Endothelial cell of umbilical vein (primary cell): ENCODE results near the gene TCERG1L.

ENCODE experiments used
- EZH2 ChIP-seq: IDR thresholded peaks from 2 replicates; pipeline ENCODE4 v1.6.1; 2012; ENCODE audit warnings: borderline replicate concordance, low read depth, mild to moderate bottlenecking, moderate library complexity, low read length, inconsistent platforms; ENCODE audit not compliant: severe bottlenecking
- FOS ChIP-seq: IDR thresholded peaks from 2 replicates; pipeline ENCODE4 v1.6.1; 2011; ENCODE audit warnings: mild to moderate bottlenecking, low read length, moderate library complexity, borderline replicate concordance; ENCODE audit not compliant: insufficient read depth
- GATA2 ChIP-seq: IDR thresholded peaks from 2 replicates; pipeline ENCODE4 v1.7.0; 2011; ENCODE audit warnings: low read depth, mild to moderate bottlenecking, moderate library complexity, mixed read lengths, low read length; ENCODE audit not compliant: insufficient read length, insufficient read depth
- MYC ChIP-seq: IDR thresholded peaks from one replicate; pipeline ENCODE4 v1.6.1; 2011; ENCODE audit warnings: mild to moderate bottlenecking, low read depth, low read length
- POLR2A ChIP-seq: IDR thresholded peaks from 2 replicates; pipeline ENCODE4 v1.6.1; 2012; ENCODE audit warnings: low read depth, mild to moderate bottlenecking, control low read depth, low read length
- POLR2AphosphoS5 ChIP-seq: IDR thresholded peaks from 2 replicates; pipeline ENCODE4 v1.6.1; 2012; ENCODE audit warnings: low read depth, mild to moderate bottlenecking, control low read depth, low read length, moderate library complexity; ENCODE audit not compliant: insufficient read depth
- TF ChIP-seq, protein P1 (sequence below), 2 donors: IDR thresholded peaks; 1 replicate in 1 of 2; 2 replicates in 1 of 2; pipeline ENCODE4 v1.5.1; 2011; ENCODE audit warnings: low read length in 2 of 2, mild to moderate bottlenecking in 2 of 2, moderate library complexity in 2 of 2, control low read depth in 1 of 2, inconsistent platforms in 1 of 2, low read depth in 1 of 2; ENCODE audit not compliant: insufficient read depth in 1 of 2; ENCODE audit errors: extremely low read depth in 1 of 2
- TF ChIP-seq, protein P2 (sequence below): IDR thresholded peaks from 2 replicates; pipeline ENCODE4 v1.6.1; 2011; ENCODE audit not compliant: insufficient read depth, insufficient read length

DNA sequence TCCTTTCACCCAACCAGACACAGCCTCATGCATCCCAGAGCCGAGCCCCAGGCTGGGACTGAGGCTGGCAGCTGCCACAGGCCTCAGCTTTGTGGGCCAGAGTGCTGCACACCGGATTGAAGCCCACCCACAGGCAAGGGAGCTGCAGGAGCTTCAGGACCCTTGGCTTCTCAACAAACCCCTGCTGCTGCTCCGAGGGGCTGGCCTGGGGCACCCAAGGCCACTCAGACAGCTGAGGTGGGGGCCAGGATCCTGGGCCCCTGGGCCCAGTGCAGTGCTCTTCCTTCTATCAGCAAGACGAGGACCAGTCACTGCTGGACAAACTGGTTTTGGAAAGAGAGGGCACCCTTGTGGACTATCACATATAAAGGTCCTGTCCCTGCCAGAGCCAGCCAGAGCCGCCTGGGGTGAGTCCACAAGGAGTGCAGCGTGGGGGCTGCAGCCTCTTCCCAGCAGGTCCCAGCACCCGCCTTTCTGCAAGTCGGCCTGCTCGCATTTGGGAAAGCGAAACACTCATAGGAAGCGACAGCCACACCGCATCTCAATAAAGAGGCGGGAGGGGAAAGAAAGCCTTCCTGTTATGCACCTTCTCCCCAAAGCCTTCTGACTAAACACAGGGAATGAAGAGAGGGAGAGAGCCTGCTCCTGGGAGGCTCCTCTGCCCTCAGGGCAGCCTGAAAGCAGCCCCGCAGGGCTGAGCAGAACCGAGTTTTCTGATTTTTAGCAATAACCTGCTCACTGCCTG lies 9.5 kb upstream of the TCERG1L start:
- TF ChIP-seq, protein P1, sequence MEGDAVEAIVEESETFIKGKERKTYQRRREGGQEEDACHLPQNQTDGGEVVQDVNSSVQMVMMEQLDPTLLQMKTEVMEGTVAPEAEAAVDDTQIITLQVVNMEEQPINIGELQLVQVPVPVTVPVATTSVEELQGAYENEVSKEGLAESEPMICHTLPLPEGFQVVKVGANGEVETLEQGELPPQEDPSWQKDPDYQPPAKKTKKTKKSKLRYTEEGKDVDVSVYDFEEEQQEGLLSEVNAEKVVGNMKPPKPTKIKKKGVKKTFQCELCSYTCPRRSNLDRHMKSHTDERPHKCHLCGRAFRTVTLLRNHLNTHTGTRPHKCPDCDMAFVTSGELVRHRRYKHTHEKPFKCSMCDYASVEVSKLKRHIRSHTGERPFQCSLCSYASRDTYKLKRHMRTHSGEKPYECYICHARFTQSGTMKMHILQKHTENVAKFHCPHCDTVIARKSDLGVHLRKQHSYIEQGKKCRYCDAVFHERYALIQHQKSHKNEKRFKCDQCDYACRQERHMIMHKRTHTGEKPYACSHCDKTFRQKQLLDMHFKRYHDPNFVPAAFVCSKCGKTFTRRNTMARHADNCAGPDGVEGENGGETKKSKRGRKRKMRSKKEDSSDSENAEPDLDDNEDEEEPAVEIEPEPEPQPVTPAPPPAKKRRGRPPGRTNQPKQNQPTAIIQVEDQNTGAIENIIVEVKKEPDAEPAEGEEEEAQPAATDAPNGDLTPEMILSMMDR (IDR thresholded peaks at IDR 0.05; ENCODE audit: extremely low read depth in 1 of 2, insufficient read depth in 1 of 2, low read depth in 1 of 2, low read length in 2 of 2), result no peak
- TF ChIP-seq POLR2A (no peak), GATA2 (no peak), EZH2 (no peak), MYC (no peak), POLR2AphosphoS5 (no peak), FOS (no peak)
- TF ChIP-seq, protein P2, sequence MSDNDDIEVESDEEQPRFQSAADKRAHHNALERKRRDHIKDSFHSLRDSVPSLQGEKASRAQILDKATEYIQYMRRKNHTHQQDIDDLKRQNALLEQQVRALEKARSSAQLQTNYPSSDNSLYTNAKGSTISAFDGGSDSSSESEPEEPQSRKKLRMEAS, result no peak
